Measurements from ENCODE around the gene CKAP4. TPM values are rescaled to one million over a fixed set of nuclear protein-coding genes. Genes with fewer than 3 reads are reported as not detected.

The CKAP4 gene
- total and polyA plus RNA-seq, 9 of the 15 experiments (the other 6 are each of a cell fraction or from before 2014, with no cell fraction given) = 0.08 to 0.20 TPM; not detected in 7

DNA sequence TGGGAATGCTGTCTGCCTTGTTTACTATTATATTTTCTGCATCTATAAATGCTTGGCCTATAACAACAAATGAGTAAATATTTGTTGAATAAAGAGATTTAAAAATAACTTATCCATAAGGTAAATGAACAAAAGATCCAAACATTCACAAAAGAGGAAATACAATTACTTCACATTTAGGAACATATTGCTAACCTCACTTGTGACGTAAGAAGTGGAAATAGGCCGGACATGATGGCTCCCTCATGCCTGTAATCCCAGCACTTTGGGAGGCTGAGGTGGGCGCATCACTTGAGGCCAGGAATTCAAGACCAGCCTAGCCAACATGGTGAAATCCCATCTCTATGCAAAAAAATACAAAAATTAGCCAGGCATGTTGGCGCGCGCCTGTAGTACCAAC is 25.7 kb upstream of the CKAP4 start:
- WGBS (ENCODE audit: insufficient coverage, low coverage, missing lambda C conversion rate) = 17% methylated on average over 3 of the region's 6 CpGs
- TF ChIP-seq ZNF143 (CRISPR knock-in tag; IDR thresholded peaks at IDR 0.05) = no peak
- TF ChIP-seq, protein P1, sequence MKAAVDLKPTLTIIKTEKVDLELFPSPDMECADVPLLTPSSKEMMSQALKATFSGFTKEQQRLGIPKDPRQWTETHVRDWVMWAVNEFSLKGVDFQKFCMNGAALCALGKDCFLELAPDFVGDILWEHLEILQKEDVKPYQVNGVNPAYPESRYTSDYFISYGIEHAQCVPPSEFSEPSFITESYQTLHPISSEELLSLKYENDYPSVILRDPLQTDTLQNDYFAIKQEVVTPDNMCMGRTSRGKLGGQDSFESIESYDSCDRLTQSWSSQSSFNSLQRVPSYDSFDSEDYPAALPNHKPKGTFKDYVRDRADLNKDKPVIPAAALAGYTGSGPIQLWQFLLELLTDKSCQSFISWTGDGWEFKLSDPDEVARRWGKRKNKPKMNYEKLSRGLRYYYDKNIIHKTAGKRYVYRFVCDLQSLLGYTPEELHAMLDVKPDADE (conservative IDR thresholded peaks at IDR 0.05; ENCODE audit: control insufficient read depth, low read depth, low read length) = no peak
- no peak for TF ChIP-seq ZNF146 (CRISPR knock-in tag; IDR thresholded peaks at IDR 0.05; ENCODE audit: unreplicated experiment)
- TF ChIP-seq YY1 (IDR thresholded peaks at IDR 0.05; ENCODE audit: borderline replicate concordance in 1 of 3, control insufficient read depth in 1 of 3, extremely low read depth in 1 of 3, insufficient read depth in 3 of 3, insufficient read length in 1 of 3, insufficient replicate concordance in 2 of 3, low read depth in 1 of 3, low read length in 2 of 3) = no peak
- TF ChIP-seq SRSF7 (optimal IDR thresholded peaks at IDR 0.05; ENCODE audit: low read depth, low read length) = no peak
- TF ChIP-seq, protein P2, sequence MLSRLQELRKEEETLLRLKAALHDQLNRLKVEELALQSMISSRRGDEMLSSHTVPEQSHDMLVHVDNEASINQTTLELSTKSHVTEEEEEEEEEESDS (CRISPR knock-in tag; IDR thresholded peaks at IDR 0.05) = no peak
- no peak for TF ChIP-seq ZNF324 (CRISPR knock-in tag; IDR thresholded peaks at IDR 0.05)
- TF ChIP-seq KAT8 (IDR thresholded peaks at IDR 0.05; ENCODE audit: low read depth) = no peak
- TF ChIP-seq NR2F6 (CRISPR knock-in tag; IDR thresholded peaks at IDR 0.05) = no peak
- no peak for TF ChIP-seq MAZ (CRISPR knock-in tag; conservative IDR thresholded peaks at IDR 0.05 in 1 of 2, IDR thresholded peaks at IDR 0.05 in 1 of 2)
- TF ChIP-seq HDAC1 (IDR thresholded peaks at IDR 0.05) = no peak
- TF ChIP-seq, protein P3, sequence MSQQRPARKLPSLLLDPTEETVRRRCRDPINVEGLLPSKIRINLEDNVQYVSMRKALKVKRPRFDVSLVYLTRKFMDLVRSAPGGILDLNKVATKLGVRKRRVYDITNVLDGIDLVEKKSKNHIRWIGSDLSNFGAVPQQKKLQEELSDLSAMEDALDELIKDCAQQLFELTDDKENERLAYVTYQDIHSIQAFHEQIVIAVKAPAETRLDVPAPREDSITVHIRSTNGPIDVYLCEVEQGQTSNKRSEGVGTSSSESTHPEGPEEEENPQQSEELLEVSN (IDR thresholded peaks at IDR 0.05; ENCODE audit: borderline replicate concordance in 1 of 2, extremely low read depth in 1 of 2, insufficient read depth in 1 of 2, insufficient read length in 1 of 2, low read depth in 1 of 2, low read length in 1 of 2, poor library complexity in 1 of 2, severe bottlenecking in 1 of 2) = no peak
- TF ChIP-seq ZNF583 (CRISPR knock-in tag; IDR thresholded peaks at IDR 0.05) = no peak
- FAIRE-seq = no peak
- in situ Hi-C loops (cut with MboI) = no loop called here
- ChIA-PET CTCF (ENCODE audit: low intra/inter-chr PET ratio) (no interaction called here), POLR2A (no interaction called here)
- H3K4me2 ChIP-seq (ENCODE audit: insufficient read depth, low read length) = no peak overlapping the region
- DNase-seq (ENCODE audit: extremely low read depth in 1 of 4, low spot score in 3 of 4) = no peak
- intact Hi-C loops (cut with micrococcal nuclease) = no loop called here
- H3K4me3 ChIP-seq = no peak overlapping the region
- no peak overlapping the region for H3K27ac ChIP-seq (ENCODE audit: extremely low read depth, low read depth, low read length)
- H3K79me2 ChIP-seq (ENCODE audit: control insufficient read depth, insufficient read depth, low read length) = no peaks in the 10 kb centered on the region
- no peaks in the 10 kb centered on the region for H3K9me1 ChIP-seq (ENCODE audit: control insufficient read depth, insufficient read depth, low read length)
- H2AFZ ChIP-seq (ENCODE audit: low read depth, low read length) = no peak overlapping the region
- no peaks in the 10 kb centered on the region for H3K36me3 ChIP-seq (ENCODE audit: control insufficient read depth, insufficient read depth, low read length)
- H3K9ac ChIP-seq (ENCODE audit: insufficient read depth in 1 of 2, low read depth in 2 of 2, low read length in 2 of 2) = no peak overlapping the region
- H3K9me3 ChIP-seq (replicated peaks; ENCODE audit: control insufficient read depth, insufficient read depth, low read depth, low read length) = no peaks in the 10 kb centered on the region
- no peak for ATAC-seq
- H3K4me1 ChIP-seq (replicated peaks in 1 of 2; ENCODE audit: control insufficient read depth in 2 of 2, insufficient read depth in 2 of 2, low read length in 2 of 2) = peaks cover 0 to 13% of the 10 kb centered on the region in 2 experiments; a peak in 2 of 5 replicates
- H4K20me1 ChIP-seq (replicated peaks; ENCODE audit: control insufficient read depth, insufficient read depth, low read length) = peaks cover 7% of the 10 kb centered on the region
- BruUV-seq (replicated peaks) = no TSS peak
- H3K27me3 ChIP-seq (ENCODE audit: control insufficient read depth in 2 of 2, insufficient read depth in 2 of 2, low read length in 2 of 2) = peaks cover 6 to 14% of the 10 kb centered on the region in 2 experiments; a peak in 4 of 5 replicates

All from K562 (cell line).